Germinal center (tissue), 1 donor: Measurements from ENCODE around the gene PRSS37.
"Not testable (repeated sequence)": the region's sequence is repeated elsewhere in the genome, so short reads cannot be mapped to it uniquely, and the experiment has no call there.

Experiments
- DNase-seq: peaks from one replicate; pipeline ENCODE4 v3.0.0; 2012; ENCODE audit warnings: mixed read lengths, low spot score

Gene PRSS37, protein sequence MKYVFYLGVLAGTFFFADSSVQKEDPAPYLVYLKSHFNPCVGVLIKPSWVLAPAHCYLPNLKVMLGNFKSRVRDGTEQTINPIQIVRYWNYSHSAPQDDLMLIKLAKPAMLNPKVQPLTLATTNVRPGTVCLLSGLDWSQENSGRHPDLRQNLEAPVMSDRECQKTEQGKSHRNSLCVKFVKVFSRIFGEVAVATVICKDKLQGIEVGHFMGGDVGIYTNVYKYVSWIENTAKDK

DNA sequence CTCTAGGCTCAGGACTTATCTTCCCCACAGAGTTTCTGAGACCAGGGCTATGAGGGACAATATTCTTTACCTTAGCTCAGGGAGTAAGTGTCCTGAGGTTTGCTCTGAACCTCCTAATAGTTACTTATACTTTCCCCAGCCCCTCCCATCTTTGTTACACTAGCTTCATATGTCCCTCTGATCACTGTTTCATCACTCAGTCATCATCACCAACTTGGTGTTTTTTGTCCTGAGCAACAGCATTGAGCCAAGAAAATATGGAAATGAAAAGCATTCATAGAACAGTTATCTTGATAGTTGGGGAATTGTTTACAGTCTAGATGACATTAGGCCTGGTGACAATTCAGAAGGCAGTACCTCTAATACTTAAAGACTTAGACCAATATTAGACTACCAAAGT, at the start of gene PRSS37:
Gene PRSS37 (minus strand): TSS at position 101 of the 400 bp plus-strand sequence. CDS start 436 bp downstream, outside the sequence.
- no peak for DNase-seq

DNA sequence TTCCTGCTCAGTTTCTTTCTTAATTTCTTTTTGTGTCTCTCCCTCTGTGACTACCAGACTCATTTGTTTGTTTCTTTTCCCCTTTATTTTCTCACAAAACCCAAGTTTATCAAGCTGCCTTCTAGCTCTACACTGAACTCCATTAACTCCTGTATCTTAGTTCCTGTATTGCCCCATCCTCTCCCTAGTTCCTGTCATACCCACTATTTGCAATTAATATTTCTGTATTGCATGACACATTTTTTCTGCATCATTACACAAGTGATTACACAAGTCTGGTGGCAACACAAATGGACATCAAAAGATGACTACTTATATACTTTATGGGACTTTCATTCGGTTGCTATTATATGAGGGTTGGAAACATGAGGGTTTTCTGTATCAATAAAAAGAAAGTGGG, 48.0 kb upstream of the PRSS37 start:
- no peak for DNase-seq

DNA sequence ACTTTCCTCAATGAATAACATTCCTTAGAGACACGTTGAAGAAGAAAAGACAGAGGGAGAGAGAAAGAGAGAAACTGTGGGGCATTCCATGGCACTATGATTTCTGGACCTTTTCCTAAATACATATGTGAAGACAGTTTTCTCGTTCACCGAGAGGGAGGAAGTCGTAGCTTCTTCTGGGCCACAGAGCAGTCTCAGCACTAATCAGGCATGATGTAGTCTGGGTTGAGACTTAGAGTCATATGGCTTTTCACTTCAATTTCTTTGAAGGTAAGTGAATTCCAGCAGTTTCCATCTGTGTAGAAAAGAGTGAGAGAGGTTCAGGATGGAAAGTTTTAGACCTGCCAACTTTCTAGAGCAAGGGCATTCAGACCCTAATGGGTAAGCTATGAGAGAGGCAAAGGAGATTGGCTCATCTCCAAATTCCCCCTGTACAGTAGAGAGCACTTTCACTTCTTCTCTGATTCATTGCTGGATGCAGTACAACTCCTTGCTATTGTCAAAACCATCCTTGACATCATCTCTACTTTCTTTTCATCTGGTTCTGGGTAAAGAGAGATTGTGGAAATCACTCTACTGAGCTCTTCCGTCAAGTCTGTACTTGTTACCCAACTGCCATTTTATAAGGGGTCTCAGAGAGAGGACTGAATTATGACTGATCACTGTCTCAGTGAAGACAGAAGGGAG, 43.4 kb upstream of the PRSS37 start:
- DNase-seq, result no peak

DNA sequence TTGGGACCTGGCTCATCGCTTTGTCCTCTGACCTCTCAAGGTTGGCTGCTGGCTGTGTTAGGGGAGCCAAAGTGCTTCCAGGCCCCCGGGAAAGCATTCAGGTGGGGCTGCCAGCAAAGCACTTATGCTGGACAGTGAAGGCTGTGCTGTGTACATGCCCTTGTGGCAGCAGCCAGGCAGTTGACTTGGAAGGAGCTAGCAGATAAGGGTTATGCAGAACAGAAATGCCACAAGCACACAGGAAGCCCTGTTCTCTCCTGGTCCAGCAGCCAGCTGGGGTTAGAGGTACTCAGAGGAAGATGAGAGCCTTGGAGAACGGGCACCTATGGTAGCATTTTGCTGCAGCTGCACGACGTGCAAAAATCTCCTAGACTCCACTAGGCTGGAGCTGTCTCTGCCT, 39.7 kb upstream of the PRSS37 start:
- no peak for DNase-seq

DNA sequence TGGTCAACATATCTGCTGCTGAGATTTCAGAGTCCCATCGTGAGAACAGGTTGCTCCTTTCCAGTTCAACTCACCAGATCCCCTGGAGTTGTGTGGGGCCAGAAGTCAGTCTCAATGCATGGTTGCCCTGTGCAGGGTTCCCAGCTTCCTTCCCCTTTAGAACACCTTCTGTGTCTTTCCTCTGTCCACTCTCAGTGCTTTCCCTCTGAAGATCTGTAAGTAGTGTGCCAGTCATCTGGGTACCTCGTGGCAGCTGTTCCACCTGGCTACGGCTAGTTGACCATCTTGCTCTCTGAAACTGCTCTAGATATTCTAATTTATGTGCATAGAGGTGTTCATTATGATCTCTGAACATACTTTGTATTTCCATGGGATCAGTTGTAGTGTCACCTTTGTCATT, 36.1 kb upstream of the PRSS37 start:
- no peak for DNase-seq

DNA sequence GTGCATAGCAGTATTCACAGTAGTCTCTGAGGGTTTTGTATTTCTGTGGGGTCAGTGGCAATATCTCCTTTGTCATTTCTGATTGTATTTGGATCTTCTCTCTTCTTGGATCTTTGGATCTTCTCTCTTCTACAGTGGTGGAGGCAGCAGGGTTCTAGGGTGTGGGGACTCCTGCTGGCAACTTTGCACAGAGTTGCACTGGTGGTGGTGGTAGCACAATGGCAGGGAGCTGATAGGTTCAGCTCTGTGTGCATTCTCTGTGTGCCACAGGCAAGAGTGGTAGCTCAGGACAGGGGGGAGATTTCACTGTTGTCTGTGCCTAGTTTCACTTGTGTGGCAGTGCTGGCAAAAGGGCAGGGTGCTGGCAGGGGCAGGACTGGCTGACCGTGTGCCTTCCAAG, 35.1 kb upstream of the PRSS37 start:
- no peak for DNase-seq

- DNase-seq, result no peak
These were observed 34.2 kb upstream of the PRSS37 start for GRCh38 chr7:141875453-141875852.

GRCh38 chr7:141874787-141875186, 33.5 kb upstream of the PRSS37 start:
- no peak for DNase-seq

DNA sequence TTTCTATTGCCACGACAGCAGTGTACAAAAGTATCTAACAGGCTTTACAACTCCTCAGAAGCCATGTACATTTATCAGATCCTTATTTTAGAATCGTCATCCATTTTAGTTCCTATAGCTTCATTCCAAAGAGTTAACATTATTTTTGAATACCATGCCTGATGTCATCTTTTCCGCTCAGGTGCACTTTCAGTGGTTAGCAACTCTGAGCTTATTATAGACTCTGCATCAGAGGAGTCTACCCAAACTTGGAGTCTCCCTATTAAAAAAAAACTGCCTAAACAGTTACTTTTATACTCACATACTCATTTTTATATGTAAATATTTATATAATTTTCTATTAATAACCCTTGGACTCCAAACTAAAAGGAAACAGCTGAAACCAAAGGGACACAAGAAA, 31.6 kb upstream of the PRSS37 start:
- DNase-seq, result no peak

DNA sequence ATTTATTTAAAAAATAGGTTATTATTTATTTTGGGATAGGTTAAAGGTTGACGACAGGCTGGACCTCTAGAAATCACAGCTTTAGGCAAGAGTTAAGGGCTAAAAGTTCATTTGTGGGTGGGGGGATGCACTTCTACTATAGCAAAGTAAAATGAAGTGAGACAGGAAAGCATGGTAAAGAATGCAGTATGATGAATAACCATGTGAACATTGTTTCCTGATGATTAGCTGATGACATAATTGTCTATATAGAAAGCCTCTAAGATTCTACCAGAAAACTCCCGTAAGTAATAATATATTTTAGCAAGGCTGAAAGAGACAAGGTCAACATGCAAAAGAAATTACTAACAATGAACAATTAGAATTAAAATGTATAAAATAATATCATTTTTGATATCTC, 25.7 kb upstream of the PRSS37 start:
- DNase-seq, result no peak

DNA sequence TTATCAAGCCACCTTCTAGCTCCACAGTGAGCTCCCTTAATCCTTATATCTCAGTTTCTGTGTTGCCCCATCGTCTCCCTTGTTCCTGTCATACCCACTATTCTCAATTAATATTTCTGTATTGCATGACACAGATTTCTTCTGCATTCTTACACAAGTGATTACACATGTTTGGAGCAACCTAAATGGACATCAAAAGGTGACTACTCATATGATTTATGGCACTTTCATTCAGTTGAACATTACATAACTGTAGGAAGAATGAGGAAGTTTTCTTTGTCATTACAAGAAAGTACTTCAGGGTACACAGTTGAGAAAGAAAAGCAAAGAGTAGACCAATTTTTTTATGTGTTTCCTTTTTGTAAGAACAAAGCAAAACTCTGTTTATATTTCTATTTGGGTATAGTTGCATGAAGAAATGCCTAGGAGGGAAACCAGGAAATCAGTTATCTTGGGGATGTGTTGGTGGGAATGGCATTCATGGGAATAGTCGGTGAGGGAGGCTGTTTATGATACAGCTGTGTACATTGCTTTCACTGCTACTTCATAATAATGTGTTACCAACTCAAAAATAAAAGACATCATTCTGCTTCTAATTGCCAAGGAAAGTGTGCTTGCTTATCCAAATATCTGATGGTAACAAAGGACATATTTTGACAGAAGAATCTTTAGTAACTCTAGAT, 23.6 kb upstream of the PRSS37 start:
- no peak for DNase-seq

- DNase-seq, result no peak
These were observed 18.9 kb upstream of the PRSS37 start for GRCh38 chr7:141860207-141860606.

DNA sequence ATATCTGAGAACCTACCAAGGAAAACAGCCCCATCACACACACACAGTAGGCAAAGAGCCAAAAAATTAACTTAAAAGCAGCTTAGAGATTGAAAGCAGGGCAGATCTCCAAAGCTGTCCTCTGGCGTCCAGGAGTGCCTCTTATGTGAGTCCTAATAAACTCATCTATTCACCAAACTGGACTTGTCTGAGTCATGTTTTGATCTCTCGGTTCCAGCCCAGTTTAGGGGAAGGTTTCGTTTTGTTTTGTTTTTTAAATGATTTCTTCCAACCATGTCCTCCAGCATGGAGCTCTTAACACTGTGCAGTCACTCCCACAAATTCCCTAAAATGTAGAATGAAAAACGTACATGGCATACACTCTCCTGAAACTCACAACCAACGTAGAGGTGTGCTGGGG, 6.7 kb upstream of the PRSS37 start:
- DNase-seq, result no peak

GRCh38 chr7:141844256-141844655, 3.0 kb upstream of the PRSS37 start:
- DNase-seq, result no peak

- DNase-seq, result no peak
These were observed 1.6 kb upstream of the PRSS37 start for GRCh38 chr7:141842904-141843303.

DNA sequence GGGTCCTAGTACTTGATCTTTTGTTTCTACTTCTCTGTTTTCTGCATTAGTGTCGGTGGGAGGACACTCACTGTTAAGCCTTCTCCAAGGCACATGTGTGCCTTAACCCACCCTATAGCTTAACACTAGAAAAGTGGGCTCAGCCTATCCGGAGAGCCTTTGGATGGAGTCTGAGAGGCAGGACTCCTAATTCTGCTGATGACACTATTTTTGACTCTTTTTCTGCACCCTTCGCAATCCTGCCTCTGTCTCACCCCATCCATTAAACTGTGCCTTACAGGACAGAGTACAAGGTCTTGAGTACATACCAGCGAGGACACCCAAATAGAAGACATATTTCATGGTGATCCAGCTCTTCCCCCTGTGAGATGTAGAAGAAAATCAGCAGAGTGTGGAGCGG, 577 bp downstream of the PRSS37 start:
- no peak for DNase-seq

- DNase-seq, result no peak
These were observed 2.0 kb downstream of the PRSS37 start for GRCh38 chr7:141839256-141839655.

DNA sequence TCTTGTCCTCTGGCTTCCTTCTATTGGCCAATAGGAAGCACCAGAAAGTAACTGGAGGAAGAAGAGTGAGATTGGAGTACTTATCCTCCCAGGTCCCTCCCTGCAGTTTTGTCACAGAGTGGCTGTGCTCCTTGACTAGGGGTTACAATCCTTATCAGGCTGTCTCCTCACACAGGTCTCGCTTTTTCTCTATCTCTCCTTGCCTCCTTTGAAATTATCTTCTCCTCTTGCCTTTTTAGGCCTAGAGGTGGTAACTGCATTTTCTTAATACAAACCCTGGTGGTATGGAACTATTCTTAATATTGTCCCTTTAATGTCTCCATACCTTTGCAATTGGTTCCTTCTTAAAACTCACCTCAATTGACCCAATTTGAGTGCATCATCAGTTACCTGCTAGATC, 2.7 kb downstream of the PRSS37 start:
- no peak for DNase-seq

DNA sequence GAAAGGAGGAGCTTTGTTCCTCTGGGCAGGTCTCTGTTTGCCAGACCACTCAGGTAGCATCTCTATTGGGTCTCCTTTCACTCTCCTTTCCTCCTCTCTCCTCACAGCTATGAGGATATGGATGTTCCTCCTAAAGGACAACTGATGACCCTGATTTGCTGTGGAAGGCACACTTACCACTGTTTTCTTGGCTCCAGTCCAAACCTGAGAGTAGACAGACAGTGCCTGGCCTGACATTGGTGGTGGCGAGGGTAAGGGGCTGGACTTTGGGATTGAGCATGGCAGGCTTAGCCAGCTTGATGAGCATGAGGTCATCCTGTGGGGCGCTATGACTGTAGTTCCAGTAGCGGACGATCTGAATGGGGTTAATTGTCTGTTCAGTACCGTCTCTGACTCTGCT, 3.6 kb downstream of the PRSS37 start:
- no peak for DNase-seq

DNA sequence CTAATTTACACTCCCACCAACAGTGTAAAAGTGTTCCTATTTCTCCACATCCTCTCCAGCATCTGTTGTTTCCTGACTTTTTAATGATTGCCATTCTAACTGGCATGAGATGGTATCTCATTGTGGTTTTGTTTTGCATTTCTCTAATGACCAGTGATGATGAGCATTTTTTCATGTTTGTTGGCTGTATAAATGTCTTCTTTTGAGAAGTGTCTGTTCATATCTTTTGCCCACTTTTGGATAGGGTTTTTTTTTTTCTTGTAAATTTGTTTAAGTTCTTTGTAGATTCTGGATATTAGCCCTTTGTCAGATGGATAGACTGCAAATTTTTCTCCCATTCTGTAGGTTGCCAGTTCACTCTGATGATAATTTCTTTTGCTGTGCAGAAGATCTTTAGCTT, 18.9 kb downstream of the PRSS37 start:
- DNase-seq, result not testable (repeated sequence)

- DNase-seq, result no peak
These were observed 21.2 kb downstream of the PRSS37 start for GRCh38 chr7:141820067-141820466.

GRCh38 chr7:141792526-141792925, 48.8 kb downstream of the PRSS37 start:
- DNase-seq, result no peak

DNA sequence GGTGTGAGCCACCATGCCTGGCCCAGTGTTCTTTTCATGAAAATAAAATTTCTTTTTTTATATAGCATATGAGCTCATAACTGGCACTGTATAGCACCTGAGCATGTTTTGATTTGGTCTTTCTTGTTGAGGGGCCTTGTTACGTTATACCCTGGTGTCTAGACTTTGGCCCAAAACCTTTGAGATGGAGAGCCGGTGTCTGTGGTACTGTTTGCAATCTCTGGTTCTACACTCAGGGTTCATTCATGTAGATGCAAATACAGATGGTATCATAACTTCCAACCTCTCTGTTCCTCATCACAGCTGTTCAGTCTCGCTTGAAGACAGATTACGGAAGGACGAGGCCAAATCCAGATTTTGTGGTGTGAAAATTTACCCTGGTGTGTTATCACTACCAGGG, 51.4 kb downstream of the PRSS37 start, which contains the start of gene TAS2R5:
Gene TAS2R5 (plus strand): TSS at position 301 of the 400 bp plus-strand sequence. CDS start 145 bp downstream, outside the sequence.
- DNase-seq, result no peak
